Measurements from ENCODE around the gene PCNA. TPM values are rescaled to one million over a fixed set of nuclear protein-coding genes. Genes with fewer than 3 reads are reported as not detected.

Gene PCNA
- total and polyA plus RNA-seq, 10 of the 15 experiments (the other 5 are each of a cell fraction or from before 2014, with no cell fraction given): 389 to 694 (median 540) TPM

DNA sequence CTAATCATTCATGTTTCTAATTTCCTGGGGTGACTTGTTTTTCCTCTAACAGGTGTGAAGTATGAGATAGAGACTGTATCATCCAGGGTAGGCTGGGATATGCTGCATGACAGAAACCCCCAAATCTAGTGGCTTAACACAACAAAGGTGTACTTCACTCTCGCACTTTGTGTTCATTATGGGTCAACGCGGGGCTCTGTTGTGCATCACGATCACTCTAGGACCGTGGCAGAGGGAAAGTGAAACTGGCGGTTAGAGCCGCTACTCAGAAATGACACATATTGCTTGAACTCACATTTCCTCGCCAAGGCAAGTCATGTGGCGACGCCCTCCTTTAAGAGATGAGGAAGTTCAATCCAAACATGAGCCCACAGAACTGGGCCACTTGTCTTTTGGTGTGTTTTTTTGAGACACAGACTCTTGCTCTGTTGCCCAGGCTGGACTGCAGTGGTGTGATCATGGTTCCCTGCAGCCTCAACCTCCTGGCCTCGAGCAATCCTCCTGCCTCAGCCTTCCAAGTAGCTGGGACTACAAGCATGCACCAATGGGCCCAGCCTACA lies 41.3 kb downstream of the PCNA start (continued):
- TF ChIP-seq STAT3 (IDR thresholded peaks at IDR 0.05; ENCODE audit: low read depth, low read length) (peak; percentile 81; the same call in 1 of the 2 replicates), DPF2 (IDR thresholded peaks at IDR 0.05) (peak; percentile 88), E2F4 (IDR thresholded peaks at IDR 0.05; ENCODE audit: low read depth, low read length) (no peak), YY1 (IDR thresholded peaks at IDR 0.05; ENCODE audit: low read depth, low read length) (peak; percentile 62; the same call in 1 of the 2 replicates), CBX3 (IDR thresholded peaks at IDR 0.05; ENCODE audit: borderline replicate concordance, low read depth) (no peak)

- POLR2A ChIA-PET: interaction anchor here (1.8 to 3.2 kb wide), 2 partner anchors 13 to 105 kb away, joined by 7 to 9 read pairs; no protein-coding TSS in a partner anchor
- Histone ChIP-seq H3K36me3 (ENCODE audit: control insufficient read depth in 2 of 2, insufficient read depth in 2 of 2, low read length in 1 of 2) (no peaks in the 10 kb centered on the region), H3K4me1 (ENCODE audit: control insufficient read depth, insufficient read depth, low read length) (peaks cover 49% of the 10 kb centered on the region), H3K27ac (ENCODE audit: control insufficient read depth, insufficient read depth) (peak overlapping the region; percentile 68), H4K20me1 (ENCODE audit: control insufficient read depth, insufficient read depth) (no peaks in the 10 kb centered on the region), H3K9me3 (replicated peaks; ENCODE audit: control insufficient read depth, insufficient read depth, low read length) (no peaks in the 10 kb centered on the region; the same call in 2 of the 3 replicates), H2AFZ (ENCODE audit: control insufficient read depth, low read depth, low read length) (no peak overlapping the region; the same call in 1 of the 2 replicates), H3K27me3 (replicated peaks in 1 of 2; ENCODE audit: control insufficient read depth in 2 of 2, insufficient read depth in 2 of 2, low read length in 1 of 2) (no peaks in the 10 kb centered on the region; a peak in 1 of 4 replicates), H3K4me3 (no peak overlapping the region; the same call in 1 of the 2 replicates), H3K79me2 (ENCODE audit: control insufficient read depth, insufficient read depth, low read length) (no peaks in the 10 kb centered on the region), H3K4me2 (ENCODE audit: control insufficient read depth, insufficient read depth) (peak overlapping the region; percentile 17), H3K9ac (ENCODE audit: control insufficient read depth, insufficient read depth, low read length) (0 out of 2 replicates have a peak overlapping the region, but pooled peaks have one; percentile 22)
- RAD21 ChIA-PET (ENCODE audit: unreplicated experiment): interaction anchor here (0.6 to 3.2 kb wide), 8 partner anchors 16 to 106 kb away, joined by 3 to 15 read pairs (median 4); no protein-coding TSS in a partner anchor
- FAIRE-seq (no peak), ATAC-seq (peak; percentile 8), DNase-seq (ENCODE audit: low read depth, low spot score) (no peak)
- SMC1A ChIA-PET (ENCODE audit: uncharacterized antibody, unreplicated experiment): interaction anchor here (0.8 to 6.6 kb wide), 8 partner anchors 13 to 105 kb away, joined by 3 to 83 read pairs (median 10); partner anchors contain the start of gene CDS2
- intact Hi-C loops (cut with micrococcal nuclease; ENCODE audit: unreplicated experiment) (loop anchor here (1.0 to 5.0 kb wide), 4 partner anchors 39 to 105 kb away; partner anchors contain the start of gene PCNA), in situ Hi-C loops (cut with MboI) (no loop called here)
- 38% methylated on average over 4 of the region's 4 CpGs for WGBS (ENCODE audit: insufficient coverage, insufficient replicate concordance, low lambda C conversion rate, missing lambda C conversion rate)
- CTCF ChIA-PET: interaction anchor here (0.9 to 2.1 kb wide), 3 partner anchors 13 to 80 kb away, joined by 3 to 7 read pairs (median 7); no protein-coding TSS in a partner anchor
- TF ChIP-seq ZNF207 (IDR thresholded peaks at IDR 0.05; ENCODE audit: borderline replicate concordance): peak; percentile 16; the same call in 1 of the 2 replicates
- peak; percentile 80 for TF ChIP-seq SMARCA5 (IDR thresholded peaks at IDR 0.05)
- peak; percentile 88 for TF ChIP-seq ZSCAN29 (IDR thresholded peaks at IDR 0.05)
- TF ChIP-seq EP300 (IDR thresholded peaks at IDR 0.05; ENCODE audit: borderline replicate concordance in 1 of 2, control insufficient read depth in 1 of 2, low read depth in 2 of 2, low read length in 2 of 2): no peak
- BruUV-seq (replicated peaks): TSS peak; percentile 87
These were observed 41.9 kb downstream of the PCNA start for GRCh38 chr20:5077761-5078387.
